Smooth muscle cell (in vitro differentiated cells): ENCODE data around the gene AASDH. TPM values are rescaled to one million over a fixed set of nuclear protein-coding genes. Genes with fewer than 3 reads are reported as not detected.

Source experiments
- DNase-seq: peaks from one replicate; lab custom pipeline; 2025; ENCODE audit not compliant: unreplicated experiment; lab: John Stamatoyannopoulos, UW
- H2AFZ ChIP-seq: fragments of 200-600 bp; sonication (generic); 2 replicates; pipeline ENCODE4 v1.6.0; 2016; ENCODE audit warnings: antibody characterized with exemption, low read depth, mild to moderate bottlenecking
- H3F3A ChIP-seq: fragments of 200-600 bp; sonication (generic); 2 replicates; pipeline ENCODE4 v1.6.0; 2017; ENCODE audit warnings: antibody characterized with exemption, low read depth
- H3K27ac ChIP-seq: fragments of 200-600 bp; sonication (generic); 2 replicates; pipeline ENCODE4 v1.5.1; 2016; ENCODE audit warnings: low read depth, mild to moderate bottlenecking
- H3K27me3 ChIP-seq: fragments of 200-600 bp; sonication (generic); 2 replicates; pipeline ENCODE4 v1.6.1; 2016; ENCODE audit warnings: low read depth, mild to moderate bottlenecking
- H3K36me3 ChIP-seq: fragments of 200-600 bp; sonication (generic); 2 replicates; pipeline ENCODE4 v1.5.1; 2016; ENCODE audit warnings: low read depth
- H3K4me1 ChIP-seq: fragments of 200-600 bp; sonication (generic); 2 replicates; pipeline ENCODE4 v1.5.1; 2016; ENCODE audit warnings: low read depth
- H3K4me2 ChIP-seq: fragments of 200-600 bp; sonication (generic); 2 replicates; pipeline ENCODE4 v1.6.0; 2016; ENCODE audit warnings: mild to moderate bottlenecking
- H3K4me3 ChIP-seq: fragments of 200-600 bp; sonication (generic); 2 replicates; pipeline ENCODE4 v1.5.1; 2016; ENCODE audit warnings: mild to moderate bottlenecking
- H3K79me2 ChIP-seq: fragments of 200-600 bp; sonication (generic); 2 replicates; pipeline ENCODE4 v1.6.0; 2016; ENCODE audit warnings: low read depth, mild to moderate bottlenecking
- H3K9ac ChIP-seq: fragments of 200-600 bp; sonication (generic); 2 replicates; pipeline ENCODE4 v1.6.0; 2016; ENCODE audit warnings: low read depth
- H3K9me3 ChIP-seq: fragments of 200-600 bp; sonication (generic); replicated peaks from 2 replicates; pipeline ENCODE4 v1.5.1; 2016; ENCODE audit warnings: low read depth
- H4K20me1 ChIP-seq: fragments of 200-600 bp; sonication (generic); 2 replicates; pipeline ENCODE4 v1.6.0; 2016; ENCODE audit warnings: low read depth
- CTCF ChIP-seq: fragments of 200-600 bp; sonication (generic); IDR thresholded peaks from 2 replicates; pipeline ENCODE4 v1.5.1; 2017; ENCODE audit warnings: borderline replicate concordance, mild to moderate bottlenecking, antibody characterized with exemption; ENCODE audit not compliant: insufficient read depth, poor library complexity, severe bottlenecking
- WGBS: methylation state at CpG from one replicate; pipeline ENCODE4 v1.1.7; 2016; ENCODE audit warnings: low lambda C conversion rate; 5-methylcytosine and 5-hydroxymethylcytosine counted together
- polyA plus RNA-seq: library from polyadenylated mRNA; unstranded; fragments of >200 nt; fragmentation: Nextera tagmentation; extraction: Ambion mirVana; gene quantifications from 2 replicates; pipeline ENCODE4 v1.2.1, GENCODE V29; 2016
- total RNA-seq: library from RNA; depleted of rRNA; stranded (reverse); fragments of >200 nt; gene quantifications from 2 replicates; pipeline ENCODE4 v1.2.3, GENCODE V29; 2014

The AASDH gene
- total RNA-seq (11.3 and 16.5 TPM in 2 replicates), polyA plus RNA-seq (7.7 and 10.2 TPM in 2 replicates)

- WGBS = 1% methylated on average over 57 of the region's 57 CpGs
- Histone ChIP-seq H3F3A (no peaks in the 10 kb centered on the region), H3K9ac (peak within 1 kb of the TSS; percentile 93), H3K4me1 (peaks cover 8% of the 10 kb centered on the region), H3K9me3 (no peaks in the 10 kb centered on the region), H3K79me2 (peaks cover 30% of the 10 kb centered on the region), H3K36me3 (no peaks in the 10 kb centered on the region), H3K27me3 (no peaks in the 10 kb centered on the region), H2AFZ (peak within 1 kb of the TSS; percentile 88), H3K27ac (peak within 1 kb of the TSS; percentile 94), H3K4me3 (peak within 1 kb of the TSS; percentile 81), H3K4me2 (peak within 1 kb of the TSS; percentile 89), H4K20me1 (no peaks in the 10 kb centered on the region)
- DNase-seq = peak; percentile 87
- TF ChIP-seq CTCF = no peak
Measured at GRCh38 chr4:56387023-56388001, at the start of gene AASDH. AASDH (minus strand) TSS chr4:56387491; CDS start chr4:56384299, 3,192 bp downstream.

GRCh38 chr4:56435140-56435926 is 48.0 kb upstream of the AASDH start, which contains the start of gene PPAT:
PPAT (minus strand) TSS chr4:56435615; CDS start chr4:56435477, 138 bp downstream.
- H3F3A ChIP-seq = no peaks in the 10 kb centered on the region
- peak within 1 kb of the TSS; percentile 71 for H3K9ac ChIP-seq
- H3K9me3 ChIP-seq = no peaks in the 10 kb centered on the region
- H2AFZ ChIP-seq = peak within 1 kb of the TSS; percentile 94
- H3K4me2 ChIP-seq = peak within 1 kb of the TSS; percentile 99
- DNase-seq = peak; percentile 95
- no peaks in the 10 kb centered on the region for H3K36me3 ChIP-seq
- peak within 1 kb of the TSS; percentile 91 for H3K27ac ChIP-seq
- peaks cover 28% of the 10 kb centered on the region for H3K4me1 ChIP-seq
- peaks cover 69% of the 10 kb centered on the region for H3K79me2 ChIP-seq
- H3K4me3 ChIP-seq = peak within 1 kb of the TSS; percentile 92
- H4K20me1 ChIP-seq = peaks cover 17% of the 10 kb centered on the region
- 1% methylated on average over 58 of the region's 61 CpGs for WGBS
- no peak for TF ChIP-seq CTCF
- H3K27me3 ChIP-seq = no peaks in the 10 kb centered on the region

- Histone ChIP-seq H3K36me3 (no peaks in the 10 kb centered on the region), H3K4me1 (peaks cover 22% of the 10 kb centered on the region), H3F3A (no peaks in the 10 kb centered on the region), H3K79me2 (peaks cover 70% of the 10 kb centered on the region), H4K20me1 (peaks cover 10% of the 10 kb centered on the region), H3K9ac (peak overlapping the region; percentile 41), H3K9me3 (no peaks in the 10 kb centered on the region), H3K4me2 (peak overlapping the region; percentile 99), H2AFZ (peak overlapping the region; percentile 88), H3K4me3 (peak overlapping the region; percentile 92), H3K27ac (peak overlapping the region; percentile 91), H3K27me3 (no peaks in the 10 kb centered on the region)
- TF ChIP-seq CTCF = no peak
- under 1% methylated on average over 15 of the region's 15 CpGs for WGBS
- DNase-seq = peak; percentile 66
Measured at GRCh38 chr4:56434599-56435139, 47.4 kb upstream of the AASDH start.
